ENCODE measurements around the gene KCNQ5.

KCNQ5 gene

DNA sequence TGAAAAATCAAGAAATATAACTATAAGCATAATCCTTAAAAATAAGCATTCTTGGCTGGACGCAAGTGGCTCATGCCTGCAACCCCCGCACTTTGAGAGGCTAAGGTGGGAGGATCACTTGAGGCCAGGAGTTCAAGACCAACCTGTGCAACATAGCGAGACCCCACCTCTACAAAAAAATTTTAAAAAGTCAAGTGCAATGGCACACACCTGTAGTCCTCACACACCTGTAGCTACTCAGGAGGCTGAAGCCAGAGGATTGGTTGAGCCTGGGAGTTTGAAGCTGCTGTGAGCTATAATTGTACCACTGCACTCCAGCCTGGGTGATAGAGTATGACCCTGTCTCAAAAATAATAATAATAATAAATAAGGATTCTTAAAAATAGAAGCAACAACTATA, 494.5 kb downstream of the KCNQ5 start:
- Histone ChIP-seq H3K4me2 (ENCODE audit: low read length) (no peak overlapping the region), H3K4me1 (ENCODE audit: control insufficient read depth, insufficient read depth, low read length) (no peaks in the 10 kb centered on the region), H3K27me3 (ENCODE audit: control insufficient read depth, insufficient read depth, low read length) (no peaks in the 10 kb centered on the region), H3K36me3 (ENCODE audit: insufficient read depth, low read length) (no peaks in the 10 kb centered on the region), H3K9me3 (replicated peaks; ENCODE audit: low read length) (no peaks in the 10 kb centered on the region), H3K4me3 (ENCODE audit: low read length) (no peak overlapping the region), H3K9ac (ENCODE audit: low read depth, low read length) (no peak overlapping the region)

DNA sequence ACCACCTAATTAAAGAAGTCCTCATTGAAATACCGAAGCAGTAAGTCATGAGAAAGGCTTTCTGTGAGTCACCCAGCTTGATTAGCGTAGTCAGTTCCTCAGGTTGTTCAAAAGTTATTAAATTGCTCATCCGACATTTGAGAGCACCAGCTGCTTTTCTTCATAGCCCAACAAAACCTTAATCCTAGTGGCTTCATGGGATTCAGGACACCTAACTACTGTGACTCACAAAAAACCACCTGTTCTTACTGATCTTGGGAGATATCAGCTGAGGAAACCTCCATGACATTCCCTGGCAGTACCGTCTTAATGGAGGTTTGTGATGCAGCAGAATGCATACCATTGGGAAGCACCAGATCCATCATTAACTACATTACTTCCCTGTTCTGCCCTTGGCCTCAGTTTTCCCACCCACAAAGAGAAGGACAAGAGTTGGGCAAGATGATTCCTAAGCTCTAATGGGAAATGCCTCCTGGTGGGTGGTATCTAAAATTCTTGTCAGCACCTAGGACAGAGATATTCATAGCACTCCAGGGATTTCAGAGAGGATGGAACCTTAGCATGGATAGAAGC, 499.6 kb downstream of the KCNQ5 start:
- H3K4me3 ChIP-seq (ENCODE audit: low read length), result no peak overlapping the region
- no peaks in the 10 kb centered on the region for H3K36me3 ChIP-seq (ENCODE audit: insufficient read depth, low read length)
- no peaks in the 10 kb centered on the region for H3K4me1 ChIP-seq (ENCODE audit: control insufficient read depth, insufficient read depth, low read length)
- no peak overlapping the region for H3K4me2 ChIP-seq (ENCODE audit: low read length)
- H3K9ac ChIP-seq (ENCODE audit: low read depth, low read length), result no peak overlapping the region
- H3K27me3 ChIP-seq (ENCODE audit: control insufficient read depth, insufficient read depth, low read length), result no peaks in the 10 kb centered on the region
- H3K9me3 ChIP-seq (replicated peaks; ENCODE audit: low read length), result no peaks in the 10 kb centered on the region

DNA sequence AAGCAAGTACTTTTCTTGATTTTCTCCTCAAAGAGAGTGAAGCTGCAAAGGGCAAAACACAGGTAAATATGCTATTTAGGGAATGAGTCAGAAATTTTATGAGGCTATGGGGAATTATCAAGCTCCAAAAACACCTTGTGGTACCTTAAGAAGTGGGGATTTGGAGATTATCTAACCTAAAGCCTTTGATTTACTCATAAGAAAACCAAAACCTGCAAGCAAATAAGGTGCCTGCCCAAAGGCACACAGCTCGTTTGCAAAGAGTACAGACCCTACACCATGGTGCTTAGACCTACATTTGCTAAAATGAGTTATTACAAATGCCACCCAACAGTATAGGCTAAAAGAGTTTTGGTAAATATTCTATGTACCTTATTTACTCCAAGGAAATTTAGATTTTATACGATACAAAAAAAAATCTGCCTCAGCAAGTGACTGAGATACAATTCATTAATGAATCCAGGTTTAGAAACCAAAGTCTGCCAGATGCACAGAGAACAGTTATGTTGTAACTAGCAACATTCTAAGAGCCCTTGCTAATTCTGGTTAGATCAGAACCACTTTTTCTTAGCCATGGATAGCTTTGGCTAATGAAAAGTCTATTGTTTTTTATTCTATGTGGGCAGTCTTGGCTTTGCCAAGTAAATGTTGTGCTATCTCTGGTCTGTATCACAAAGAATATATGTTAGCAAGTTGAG, 501.9 kb downstream of the KCNQ5 start:
- no peak overlapping the region for H3K9ac ChIP-seq (ENCODE audit: low read depth, low read length)
- H3K4me1 ChIP-seq (ENCODE audit: control insufficient read depth, insufficient read depth, low read length), result no peaks in the 10 kb centered on the region
- H3K9me3 ChIP-seq (replicated peaks; ENCODE audit: low read length), result no peaks in the 10 kb centered on the region
- no peak overlapping the region for H3K4me2 ChIP-seq (ENCODE audit: low read length)
- H3K27me3 ChIP-seq (ENCODE audit: control insufficient read depth, insufficient read depth, low read length), result no peaks in the 10 kb centered on the region
- no peak overlapping the region for H3K4me3 ChIP-seq (ENCODE audit: low read length)
- H3K36me3 ChIP-seq (ENCODE audit: insufficient read depth, low read length), result no peaks in the 10 kb centered on the region

DNA sequence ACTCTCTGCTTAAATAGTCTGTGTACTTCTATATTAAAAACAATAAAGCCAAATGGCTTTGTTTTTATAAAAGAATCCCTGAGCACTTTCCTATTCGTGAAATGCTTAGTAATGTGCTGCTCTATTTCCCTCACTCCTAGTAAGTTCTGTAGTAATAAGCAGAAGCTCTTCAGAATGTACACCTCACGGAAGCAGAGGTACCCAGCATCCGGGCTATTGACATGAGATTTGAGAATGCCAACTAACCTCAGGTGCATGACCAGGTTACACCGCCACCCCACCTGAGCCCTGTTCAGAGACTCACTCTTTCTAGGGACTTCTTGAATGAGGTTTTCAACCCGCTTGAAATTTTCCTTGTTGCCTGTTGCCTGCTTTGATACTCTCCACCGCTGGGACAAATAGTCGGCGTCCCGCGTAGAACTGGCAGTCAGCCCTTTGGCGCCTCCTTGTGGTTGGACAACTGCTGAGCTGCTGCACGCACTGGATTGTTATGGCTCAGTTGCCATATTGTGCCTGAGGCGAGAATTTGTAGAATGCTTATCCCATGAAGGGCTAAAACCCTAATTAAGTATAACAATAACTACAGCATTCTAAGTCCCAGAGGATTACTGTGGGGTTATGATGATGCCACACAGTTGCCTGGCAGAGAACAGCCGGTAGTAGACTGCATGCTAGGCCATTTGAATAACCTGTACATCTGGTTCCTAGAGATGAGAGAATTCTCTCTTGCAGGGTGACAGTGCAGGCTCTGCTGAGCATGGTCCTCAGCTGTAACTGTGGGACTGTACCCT, 508.0 kb downstream of the KCNQ5 start:
- no peak overlapping the region for H3K9ac ChIP-seq (ENCODE audit: low read depth, low read length)
- peak overlapping the region; percentile 54 for H3K4me2 ChIP-seq (ENCODE audit: low read length)
- H3K9me3 ChIP-seq (replicated peaks; ENCODE audit: low read length), result no peaks in the 10 kb centered on the region
- no peak overlapping the region for H3K4me3 ChIP-seq (ENCODE audit: low read length)
- no peaks in the 10 kb centered on the region for H3K36me3 ChIP-seq (ENCODE audit: insufficient read depth, low read length)
- H3K4me1 ChIP-seq (ENCODE audit: control insufficient read depth, insufficient read depth, low read length), result peaks cover 7% of the 10 kb centered on the region
- H3K27me3 ChIP-seq (ENCODE audit: control insufficient read depth, insufficient read depth, low read length), result no peaks in the 10 kb centered on the region

DNA sequence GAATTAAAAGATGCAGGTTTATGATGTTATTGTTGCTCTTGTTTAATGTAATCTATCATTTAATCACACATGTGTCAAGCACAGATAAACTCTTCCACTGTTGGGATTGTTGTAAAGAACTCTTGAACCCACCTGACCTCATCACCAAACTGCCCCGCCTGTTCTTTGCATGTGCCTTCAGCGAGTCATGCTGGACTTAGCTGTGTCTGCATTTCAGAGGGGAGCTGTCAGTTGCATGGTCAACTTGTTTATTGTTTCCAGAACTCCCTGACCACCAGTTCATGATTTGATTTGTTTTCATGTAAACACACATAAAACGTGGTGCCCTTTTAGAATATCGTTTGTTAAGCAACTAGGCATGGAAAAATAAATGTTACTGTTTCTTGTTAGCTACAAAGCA, 509.8 kb downstream of the KCNQ5 start:
- Histone ChIP-seq H3K4me3 (ENCODE audit: low read length) (no peak overlapping the region), H3K9me3 (replicated peaks; ENCODE audit: low read length) (no peaks in the 10 kb centered on the region), H3K36me3 (ENCODE audit: insufficient read depth, low read length) (no peaks in the 10 kb centered on the region), H3K9ac (ENCODE audit: low read depth, low read length) (no peak overlapping the region), H3K4me2 (ENCODE audit: low read length) (no peak overlapping the region), H3K4me1 (ENCODE audit: control insufficient read depth, insufficient read depth, low read length) (peaks cover 7% of the 10 kb centered on the region), H3K27me3 (ENCODE audit: control insufficient read depth, insufficient read depth, low read length) (no peaks in the 10 kb centered on the region)

DNA sequence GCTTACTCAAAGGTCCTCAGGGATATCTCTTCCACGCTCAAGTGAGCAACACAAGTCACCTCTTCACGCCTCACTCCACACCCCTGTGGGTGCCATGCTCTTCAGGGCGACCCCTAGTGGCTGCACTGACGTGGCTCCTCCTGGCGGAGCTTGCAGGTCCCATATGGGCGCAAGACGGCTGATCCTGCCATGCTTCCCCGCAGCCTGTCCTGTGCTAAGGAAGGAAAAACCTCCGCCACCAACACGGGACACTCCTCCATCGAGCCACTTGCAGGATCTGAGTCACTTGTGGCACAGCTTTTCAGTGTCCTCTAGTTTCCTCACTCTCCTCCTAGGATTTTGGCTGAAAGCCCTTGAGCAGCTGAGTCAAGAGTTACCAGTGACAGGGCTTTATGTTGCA, 512.7 kb downstream of the KCNQ5 start:
- Histone ChIP-seq H3K27me3 (ENCODE audit: control insufficient read depth, insufficient read depth, low read length) (no peaks in the 10 kb centered on the region), H3K4me2 (ENCODE audit: low read length) (no peak overlapping the region), H3K9ac (ENCODE audit: low read depth, low read length) (no peak overlapping the region), H3K36me3 (ENCODE audit: insufficient read depth, low read length) (no peaks in the 10 kb centered on the region), H3K9me3 (replicated peaks; ENCODE audit: low read length) (no peaks in the 10 kb centered on the region), H3K4me3 (ENCODE audit: low read length) (no peak overlapping the region), H3K4me1 (ENCODE audit: control insufficient read depth, insufficient read depth, low read length) (peaks cover 7% of the 10 kb centered on the region)

DNA sequence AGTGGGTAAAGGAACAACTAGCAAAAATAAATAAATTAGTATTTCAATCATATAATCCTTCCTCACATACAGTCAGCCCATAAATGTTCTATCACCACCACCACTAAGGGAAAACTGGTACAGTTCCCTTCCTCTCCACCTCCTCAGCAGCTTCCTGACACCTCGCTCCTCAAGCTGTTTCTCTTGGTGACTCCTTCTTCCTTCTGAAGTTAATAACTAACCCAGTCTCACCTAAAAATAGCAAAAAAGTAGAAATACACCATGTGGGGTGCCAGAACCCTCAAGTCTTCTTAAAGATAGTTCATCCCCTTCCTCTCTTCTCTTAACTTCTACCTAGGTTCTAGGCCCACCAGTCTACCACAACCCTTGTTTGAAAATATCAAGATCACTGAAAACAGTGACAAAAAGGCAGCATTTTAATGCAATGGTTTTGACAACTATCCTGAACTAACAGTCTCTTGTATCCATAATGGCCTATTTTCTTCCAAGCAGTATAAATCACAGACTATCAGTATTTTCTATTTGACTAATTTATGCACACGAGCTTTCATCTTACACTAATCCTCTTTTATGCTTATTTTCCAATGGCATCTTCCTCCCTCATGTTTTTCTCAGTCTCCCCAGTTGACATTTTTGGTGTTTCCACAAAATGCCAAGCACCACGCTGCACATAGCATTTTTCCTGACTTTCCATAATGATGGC, 518.0 kb downstream of the KCNQ5 start:
- no peak overlapping the region for H3K9ac ChIP-seq (ENCODE audit: low read depth, low read length)
- no peaks in the 10 kb centered on the region for H3K9me3 ChIP-seq (replicated peaks; ENCODE audit: low read length)
- H3K4me1 ChIP-seq (ENCODE audit: control insufficient read depth, insufficient read depth, low read length), result no peaks in the 10 kb centered on the region
- H3K36me3 ChIP-seq (ENCODE audit: insufficient read depth, low read length), result no peaks in the 10 kb centered on the region
- no peak overlapping the region for H3K4me3 ChIP-seq (ENCODE audit: low read length)
- no peaks in the 10 kb centered on the region for H3K27me3 ChIP-seq (ENCODE audit: control insufficient read depth, insufficient read depth, low read length)
- H3K4me2 ChIP-seq (ENCODE audit: low read length), result no peak overlapping the region

DNA sequence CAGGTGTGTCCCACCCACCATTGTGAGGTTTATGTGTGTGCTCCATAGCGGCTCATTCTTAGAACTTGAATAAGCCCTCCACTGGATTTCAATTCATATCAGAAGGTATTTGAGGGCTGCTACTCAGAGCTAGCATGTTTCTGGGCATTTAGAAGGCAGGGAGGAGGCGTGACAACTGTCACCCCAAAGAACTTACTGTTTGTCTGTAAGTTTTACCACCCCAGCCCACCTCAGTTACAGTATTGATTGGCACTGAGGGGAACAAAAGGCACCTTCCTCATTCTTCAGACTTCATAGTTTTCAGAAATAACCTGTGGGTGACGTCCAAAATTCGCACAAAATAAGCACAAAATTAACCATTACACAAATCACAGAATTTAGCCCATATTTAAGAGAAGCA, 521.7 kb downstream of the KCNQ5 start:
- H3K36me3 ChIP-seq (ENCODE audit: insufficient read depth, low read length), result no peaks in the 10 kb centered on the region
- no peak overlapping the region for H3K4me2 ChIP-seq (ENCODE audit: low read length)
- no peak overlapping the region for H3K9ac ChIP-seq (ENCODE audit: low read depth, low read length)
- no peak overlapping the region for H3K4me3 ChIP-seq (ENCODE audit: low read length)
- no peaks in the 10 kb centered on the region for H3K4me1 ChIP-seq (ENCODE audit: control insufficient read depth, insufficient read depth, low read length)
- H3K9me3 ChIP-seq (replicated peaks; ENCODE audit: low read length), result no peaks in the 10 kb centered on the region
- H3K27me3 ChIP-seq (ENCODE audit: control insufficient read depth, insufficient read depth, low read length), result no peaks in the 10 kb centered on the region

DNA sequence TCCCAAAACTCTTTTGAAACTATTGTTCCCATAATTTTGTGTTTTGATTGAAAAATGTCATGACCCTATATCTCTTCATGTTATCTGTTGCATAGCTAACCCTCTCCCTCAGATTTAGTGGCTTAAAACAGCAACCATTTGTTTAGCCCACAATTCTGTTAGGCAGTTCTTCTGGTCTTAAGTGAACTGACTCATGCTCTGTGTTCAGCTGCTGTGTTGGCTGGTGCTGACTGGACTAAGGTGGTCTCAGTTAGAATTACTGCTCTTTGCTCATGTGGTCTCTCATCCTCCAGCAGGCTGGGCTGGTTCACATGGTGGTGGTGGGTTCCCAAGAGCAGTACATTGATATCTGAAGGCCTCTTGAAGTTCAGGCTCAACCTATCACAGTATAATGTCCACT, 522.7 kb downstream of the KCNQ5 start:
- no peaks in the 10 kb centered on the region for H3K27me3 ChIP-seq (ENCODE audit: control insufficient read depth, insufficient read depth, low read length)
- no peaks in the 10 kb centered on the region for H3K4me1 ChIP-seq (ENCODE audit: control insufficient read depth, insufficient read depth, low read length)
- H3K36me3 ChIP-seq (ENCODE audit: insufficient read depth, low read length), result no peaks in the 10 kb centered on the region

DNA sequence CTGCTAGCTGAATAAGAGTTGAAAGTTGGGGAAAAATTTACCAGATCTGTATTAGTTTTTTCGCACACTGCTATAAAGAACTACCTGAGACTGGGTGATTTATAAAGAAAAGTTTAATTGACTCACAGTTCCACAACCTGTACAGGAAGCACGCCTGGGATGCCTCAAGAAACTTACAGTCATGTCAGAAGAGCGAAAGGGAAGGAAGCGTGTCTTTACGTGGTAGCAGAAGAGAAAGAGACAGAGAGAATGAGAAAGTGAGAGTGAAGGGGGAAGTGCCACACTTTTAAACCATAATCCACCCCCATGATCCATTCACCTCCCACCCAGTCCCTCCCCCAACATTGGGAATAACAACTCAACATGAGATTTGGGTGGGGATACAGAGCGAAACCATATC, 523.8 kb downstream of the KCNQ5 start:
- H3K4me2 ChIP-seq (ENCODE audit: low read length), result no peak overlapping the region
- H3K27me3 ChIP-seq (ENCODE audit: control insufficient read depth, insufficient read depth, low read length), result no peaks in the 10 kb centered on the region
- H3K4me3 ChIP-seq (ENCODE audit: low read length), result no peak overlapping the region
- no peaks in the 10 kb centered on the region for H3K4me1 ChIP-seq (ENCODE audit: control insufficient read depth, insufficient read depth, low read length)
- no peaks in the 10 kb centered on the region for H3K9me3 ChIP-seq (replicated peaks; ENCODE audit: low read length)
- no peaks in the 10 kb centered on the region for H3K36me3 ChIP-seq (ENCODE audit: insufficient read depth, low read length)
- no peak overlapping the region for H3K9ac ChIP-seq (ENCODE audit: low read depth, low read length)

More for the DNA sequence above, 522.7 kb downstream of the KCNQ5 start:
- Histone ChIP-seq H3K9me3 (replicated peaks; ENCODE audit: low read length) (no peaks in the 10 kb centered on the region), H3K4me3 (ENCODE audit: low read length) (no peak overlapping the region), H3K4me2 (ENCODE audit: low read length) (no peak overlapping the region), H3K9ac (ENCODE audit: low read depth, low read length) (no peak overlapping the region)

DNA sequence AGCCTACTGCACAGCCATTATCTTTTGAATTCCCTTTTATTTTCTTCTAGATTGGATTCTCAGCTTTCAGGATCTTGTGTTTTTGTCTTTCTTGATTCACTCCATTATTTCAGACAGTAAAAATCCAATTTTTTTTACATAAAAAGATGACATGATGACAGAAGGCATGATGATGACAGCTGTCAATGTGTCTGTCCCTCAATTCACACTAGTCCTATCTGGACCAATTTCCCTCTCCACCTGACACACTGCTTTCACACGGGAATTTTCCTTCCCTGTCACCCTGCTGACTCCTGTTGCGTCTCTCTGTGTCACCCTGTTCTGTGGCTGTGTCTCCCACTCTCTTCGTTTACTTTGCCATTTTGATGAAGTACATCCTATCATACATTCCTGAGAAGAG, 529.9 kb downstream of the KCNQ5 start:
- Histone ChIP-seq H3K9ac (ENCODE audit: low read depth, low read length) (no peak overlapping the region), H3K4me3 (ENCODE audit: low read length) (no peak overlapping the region)

More for the DNA sequence above, 529.9 kb downstream of the KCNQ5 start:
- Histone ChIP-seq H3K4me2 (ENCODE audit: low read length) (no peak overlapping the region), H3K9me3 (replicated peaks; ENCODE audit: low read length) (no peaks in the 10 kb centered on the region), H3K4me1 (ENCODE audit: control insufficient read depth, insufficient read depth, low read length) (no peaks in the 10 kb centered on the region), H3K36me3 (ENCODE audit: insufficient read depth, low read length) (no peaks in the 10 kb centered on the region), H3K27me3 (ENCODE audit: control insufficient read depth, insufficient read depth, low read length) (no peaks in the 10 kb centered on the region)
